OCI-LY7 (cell line): ENCODE measurements around the gene CDK2AP2.

ENCODE experiments used
- CTCF ChIP-seq: fragments of 200-600 bp; sonication (generic); conservative IDR thresholded peaks from 2 replicates; pipeline ENCODE4 v1.5.1; 2014; ENCODE audit warnings: mild to moderate bottlenecking, antibody characterized with exemption, low read length, moderate library complexity, mixed read lengths
- EZH2phosphoT487 ChIP-seq: fragments of 200-600 bp; sonication (generic); IDR thresholded peaks from 2 replicates; pipeline ENCODE4 v1.6.1; 2018; ENCODE audit warnings: low read depth, borderline replicate concordance, mild to moderate bottlenecking, mixed run types, antibody characterized with exemption, low read length, moderate library complexity, mixed read lengths

- no peak for TF ChIP-seq CTCF
- no peak for TF ChIP-seq EZH2phosphoT487
Measured at GRCh38 chr11:67470337-67471002, 37.5 kb downstream of the CDK2AP2 start.
